PC-3 (cell line): ENCODE data around the gene CBARP.

Source experiments
- CTCF ChIP-seq: fragments of 300-600 bp; sonication (generic); conservative IDR thresholded peaks from 2 replicates; pipeline ENCODE4 v1.5.1; 2017; ENCODE audit warnings: antibody characterized with exemption, low read depth, mild to moderate bottlenecking, low read length
- EZH2phosphoT487 ChIP-seq: fragments of 300-600 bp; sonication (generic); IDR thresholded peaks from 2 replicates; pipeline ENCODE4 v1.6.1; 2018; ENCODE audit warnings: mild to moderate bottlenecking, antibody characterized with exemption, low read length, borderline replicate concordance

GRCh38 chr19:1237027-1237659, 662 bp downstream of the CBARP start:
- TF ChIP-seq EZH2phosphoT487 (no peak), CTCF (no peak)
